ENCODE data around the gene CA12. TPM values are rescaled to one million over a fixed set of nuclear protein-coding genes. Genes with fewer than 3 reads are reported as not detected.
"Not testable (repeated sequence)": the region's sequence is repeated elsewhere in the genome, so short reads cannot be mapped to it uniquely, and the experiment has no call there.

CA12 gene
- total RNA-seq, 1 donor from 2014 or later = 6.7 TPM

- Histone ChIP-seq H3K27me3 (no peaks in the 10 kb centered on the region), H3K9me3 (no peaks in the 10 kb centered on the region), H3K36me3 (no peaks in the 10 kb centered on the region), H3K27ac (no peak overlapping the region), H3K4me3 (no peak overlapping the region), H3K4me1 (no peaks in the 10 kb centered on the region)
- DNase-seq = no peak
- intact Hi-C loops (cut with DNase I) = no loop called here
- no peak for TF ChIP-seq CTCF (IDR thresholded peaks at IDR 0.05)
- ATAC-seq = no peak
Observed at GRCh38 chr15:63322541-63322940, 59.1 kb downstream of the CA12 start.

- no peak for DNase-seq
- ATAC-seq = peak; percentile 38
- intact Hi-C loops (cut with DNase I) = no loop called here
Observed at GRCh38 chr15:63321462-63321861, 60.2 kb downstream of the CA12 start.

GRCh38 chr15:63320981-63321380, 60.7 kb downstream of the CA12 start:
- DNase-seq; H3K4me3 ChIP-seq; intact Hi-C loops (cut with DNase I); H3K9me3 ChIP-seq; ATAC-seq; H3K4me1 ChIP-seq; H3K27me3 ChIP-seq; H3K27ac ChIP-seq; H3K36me3 ChIP-seq: not testable (repeated sequence)

More at GRCh38 chr15:63321462-63321861, 60.2 kb downstream of the CA12 start:
- Histone ChIP-seq H3K4me3 (no peak overlapping the region), H3K27me3 (no peaks in the 10 kb centered on the region), H3K9me3 (no peaks in the 10 kb centered on the region), H3K36me3 (no peaks in the 10 kb centered on the region), H3K4me1 (no peaks in the 10 kb centered on the region), H3K27ac (no peak overlapping the region)
- TF ChIP-seq CTCF (IDR thresholded peaks at IDR 0.05) = no peak

GRCh38 chr15:63320446-63320845, 61.2 kb downstream of the CA12 start:
- H3K27me3 ChIP-seq; intact Hi-C loops (cut with DNase I); DNase-seq; H3K4me1 ChIP-seq; H3K4me3 ChIP-seq; H3K36me3 ChIP-seq; H3K27ac ChIP-seq; H3K9me3 ChIP-seq; ATAC-seq: not testable (repeated sequence)

- DNase-seq (no peak), ATAC-seq (no peak)
- H3K4me3 ChIP-seq = no peak overlapping the region
- TF ChIP-seq CTCF (IDR thresholded peaks at IDR 0.05) = no peak
- no peak overlapping the region for H3K27ac ChIP-seq
- intact Hi-C loops (cut with DNase I) = no loop called here
- H3K36me3 ChIP-seq = no peaks in the 10 kb centered on the region
- no peaks in the 10 kb centered on the region for H3K4me1 ChIP-seq
- no peaks in the 10 kb centered on the region for H3K9me3 ChIP-seq
- H3K27me3 ChIP-seq = no peaks in the 10 kb centered on the region
Observed at GRCh38 chr15:63319065-63319464, 62.6 kb downstream of the CA12 start.

- H3K4me1 ChIP-seq = no peaks in the 10 kb centered on the region
- no peaks in the 10 kb centered on the region for H3K36me3 ChIP-seq
- DNase-seq (no peak), ATAC-seq (no peak)
- H3K4me3 ChIP-seq = no peak overlapping the region
- no peak overlapping the region for H3K27ac ChIP-seq
- TF ChIP-seq CTCF (IDR thresholded peaks at IDR 0.05) = no peak
- H3K9me3 ChIP-seq = no peaks in the 10 kb centered on the region
- H3K27me3 ChIP-seq = no peaks in the 10 kb centered on the region
- intact Hi-C loops (cut with DNase I) = no loop called here
Observed at GRCh38 chr15:63318344-63318743, 63.3 kb downstream of the CA12 start.

- Histone ChIP-seq H3K36me3 (no peaks in the 10 kb centered on the region), H3K9me3 (no peaks in the 10 kb centered on the region), H3K4me1 (no peaks in the 10 kb centered on the region), H3K27me3 (no peaks in the 10 kb centered on the region), H3K4me3 (no peak overlapping the region), H3K27ac (no peak overlapping the region)
- DNase-seq (no peak), ATAC-seq (no peak)
- intact Hi-C loops (cut with DNase I) = no loop called here
- no peak for TF ChIP-seq CTCF (IDR thresholded peaks at IDR 0.05)
Observed at GRCh38 chr15:63314409-63314808, 67.2 kb downstream of the CA12 start.

All from upper lobe of right lung (tissue), 1 donor.